H54 (cell line): ENCODE results near the gene PTPRA.

ENCODE experiments used
- DNase-seq: peaks from one replicate; pipeline ENCODE4 v3.0.0; 2011; ENCODE audit warnings: low spot score, mixed read lengths; ENCODE audit not compliant: insufficient read length
- FAIRE-seq: peaks from 3 replicates; lab custom pipeline; 2011; peaks lifted over from hg19 to GRCh38; lab: Jason Lieb, UNC
- POLR2A ChIP-seq: IDR thresholded peaks from 2 replicates; pipeline ENCODE4 v1.6.1; 2011; ENCODE audit warnings: low read depth, mild to moderate bottlenecking, low read length

Gene PTPRA

GRCh38 chr20:2840138-2840966 is 32.9 kb upstream of the PTPRA start, which contains the start of the genes PCED1A and VPS16:
TSS of gene PCED1A (minus strand) at chr20:2840655. CDS start at chr20:2839912, 743 bp downstream.
TSS of gene VPS16 (plus strand) at chr20:2840745. CDS start at chr20:2840775, 30 bp downstream.
- peak; percentile 85 for TF ChIP-seq POLR2A
- DNase-seq (peak; percentile 99), FAIRE-seq (no peak)

- TF ChIP-seq POLR2A: no peak
- DNase-seq (peak; percentile 89), FAIRE-seq (no peak)
Observed at GRCh38 chr20:2840967-2841531, 32.2 kb upstream of the PTPRA start.

GRCh38 chr20:2845607-2846006 is 27.7 kb upstream of the PTPRA start:
- no peak for DNase-seq
- FAIRE-seq: no peak
- TF ChIP-seq POLR2A: no peak

- FAIRE-seq: no peak
- DNase-seq: no peak
- TF ChIP-seq POLR2A: no peak
Observed at GRCh38 chr20:2846698-2847097, 26.6 kb upstream of the PTPRA start.

- no peak for FAIRE-seq
- no peak for DNase-seq
- TF ChIP-seq POLR2A: no peak
Observed at GRCh38 chr20:2847802-2848201, 25.5 kb upstream of the PTPRA start.

GRCh38 chr20:2849529-2849928 is 23.8 kb upstream of the PTPRA start:
- FAIRE-seq: no peak

GRCh38 chr20:2851086-2851485 is 22.2 kb upstream of the PTPRA start:
- TF ChIP-seq POLR2A: no peak
- FAIRE-seq (no peak), DNase-seq (no peak)

More at GRCh38 chr20:2849529-2849928, 23.8 kb upstream of the PTPRA start:
- no peak for TF ChIP-seq POLR2A
- no peak for DNase-seq

GRCh38 chr20:2858591-2858990 is 14.7 kb upstream of the PTPRA start:
- DNase-seq (no peak), FAIRE-seq (no peak)
- TF ChIP-seq POLR2A: no peak

GRCh38 chr20:2859330-2860121 is 13.8 kb upstream of the PTPRA start:
- FAIRE-seq (no peak), DNase-seq (no peak)
- TF ChIP-seq POLR2A: no peak

- no peak for DNase-seq
- no peak for TF ChIP-seq POLR2A
- no peak for FAIRE-seq
Observed at GRCh38 chr20:2864626-2865025, 8.7 kb upstream of the PTPRA start.

GRCh38 chr20:2865101-2865500 is 8.2 kb upstream of the PTPRA start:
- no peak for FAIRE-seq
- DNase-seq: no peak
- TF ChIP-seq POLR2A: no peak

GRCh38 chr20:2865630-2866029 is 7.7 kb upstream of the PTPRA start:
- no peak for FAIRE-seq
- TF ChIP-seq POLR2A: no peak
- DNase-seq: no peak

- DNase-seq (no peak), FAIRE-seq (no peak)
- no peak for TF ChIP-seq POLR2A
Observed at GRCh38 chr20:2866236-2866635, 7.0 kb upstream of the PTPRA start.
